Astrocyte of the cerebellum (primary cell): ENCODE data around the gene USP43.
"Not testable (repeated sequence)": the region's sequence is repeated elsewhere in the genome, so short reads cannot be mapped to it uniquely, and the experiment has no call there.

Experiments used
- DNase-seq: peaks from one replicate; pipeline ENCODE4 v3.0.0-alpha.2; 2011; ENCODE audit warnings: low read depth
- H3K4me3 ChIP-seq: 2 replicates; pipeline ENCODE4 v1.5.1; 2011; ENCODE audit warnings: mild to moderate bottlenecking, low read depth, low read length, moderate library complexity
- CTCF ChIP-seq: IDR thresholded peaks from 2 replicates; pipeline ENCODE4 v1.5.1; 2012; ENCODE audit warnings: low read length, low read depth, moderate library complexity, mild to moderate bottlenecking; ENCODE audit errors: missing control alignments
- in situ Hi-C: cut with HindIII; loops from 2 replicates; pipeline ENCODE4 v1.10.0; 2017; ENCODE audit warnings: low sequenced_read_pairs

Gene USP43

GRCh38 chr17:9644910-9645751, at the start of gene USP43:
Gene USP43 (plus strand): TSS chr17:9645517. CDS start chr17:9645633, 116 bp downstream.
- no peak for DNase-seq
- in situ Hi-C loops, result no loop called here
- H3K4me3 ChIP-seq, result peak within 1 kb of the TSS; percentile 55
- no peak for TF ChIP-seq CTCF

GRCh38 chr17:9597638-9598037, 47.7 kb upstream of the USP43 start:
- in situ Hi-C loops, H3K4me3 ChIP-seq, DNase-seq: not testable (repeated sequence)

- in situ Hi-C loops, result no loop called here
- DNase-seq, result no peak
- H3K4me3 ChIP-seq, result no peak overlapping the region
- no peak for TF ChIP-seq CTCF
These were observed 46.7 kb upstream of the USP43 start for GRCh38 chr17:9598661-9599060.

GRCh38 chr17:9604583-9604982, 40.7 kb upstream of the USP43 start:
- in situ Hi-C loops, DNase-seq, H3K4me3 ChIP-seq: not testable (repeated sequence)

- in situ Hi-C loops, result no loop called here
- no peak for DNase-seq
- no peak for TF ChIP-seq CTCF
- H3K4me3 ChIP-seq, result no peak overlapping the region
These were observed 38.9 kb upstream of the USP43 start for GRCh38 chr17:9606453-9606852.

GRCh38 chr17:9607058-9607457, 38.3 kb upstream of the USP43 start:
- H3K4me3 ChIP-seq, in situ Hi-C loops, DNase-seq: not testable (repeated sequence)

GRCh38 chr17:9611557-9611956, 33.8 kb upstream of the USP43 start:
- no peak for TF ChIP-seq CTCF
- H3K4me3 ChIP-seq, result no peak overlapping the region
- in situ Hi-C loops, result no loop called here
- DNase-seq, result no peak

GRCh38 chr17:9612006-9612405, 33.3 kb upstream of the USP43 start:
- no peak for DNase-seq
- H3K4me3 ChIP-seq, result no peak overlapping the region
- no peak for TF ChIP-seq CTCF
- in situ Hi-C loops, result no loop called here
